Cardiac muscle cell (in vitro differentiated cells and primary cell): ENCODE measurements around the gene EFNA5. TPM values are rescaled to one million over a fixed set of nuclear protein-coding genes. Genes with fewer than 3 reads are reported as not detected.
"Not testable (repeated sequence)": the region's sequence is repeated elsewhere in the genome, so short reads cannot be mapped to it uniquely, and the experiment has no call there.

Experiments
- DNase-seq, 2 donors: peaks; one replicate each; pipeline versions ENCODE4 v3.0.0 to v3.0.0-alpha.2; 2010 to 2017; ENCODE audit warnings: low read depth in 1 of 2, low spot score in 1 of 2
- H3K27ac ChIP-seq: fragments of 200-600 bp; sonication (generic); 2 replicates; pipeline ENCODE4 v1.5.1; 2016
- H3K27me3 ChIP-seq: fragments of 200-600 bp; sonication (generic); 2 replicates; pipeline ENCODE4 v1.6.0; 2016; ENCODE audit warnings: control low read depth
- H3K36me3 ChIP-seq: fragments of 200-600 bp; sonication (generic); 2 replicates; pipeline ENCODE4 v1.5.1; 2016; ENCODE audit warnings: control low read depth
- H3K4me1 ChIP-seq: fragments of 200-600 bp; sonication (generic); 2 replicates; pipeline ENCODE4 v1.8.1; 2017; ENCODE audit warnings: low read depth, mild to moderate bottlenecking, mixed run types
- H3K4me3 ChIP-seq: fragments of 200-600 bp; sonication (generic); 2 replicates; pipeline ENCODE4 v1.5.1; 2016; ENCODE audit warnings: mild to moderate bottlenecking
- H3K9me3 ChIP-seq: fragments of 200-600 bp; sonication (generic); 2 replicates; pipeline ENCODE4 v1.5.1; 2017; ENCODE audit warnings: low read depth, mild to moderate bottlenecking, control low read depth
- polyA plus RNA-seq: library from polyadenylated mRNA; unstranded; fragments of >200 nt; fragmentation: Nextera tagmentation; extraction: Ambion mirVana; gene quantifications from 2 replicates; pipeline ENCODE4 v1.2.1, GENCODE V29; 2016
- total RNA-seq: library from RNA; depleted of rRNA; stranded (reverse); fragments of >200 nt; gene quantifications from 2 replicates; pipeline ENCODE4 v1.2.3, GENCODE V29; 2016
- TF ChIP-seq, protein P1 (sequence below): IDR thresholded peaks from 2 replicates; pipeline ENCODE4 v1.5.1; 2012; ENCODE audit warnings: low read depth, mild to moderate bottlenecking, low read length

Gene EFNA5
- total and polyA plus RNA-seq, 2 experiments from 2014 or later = 4.5 to 12.0 TPM

DNA sequence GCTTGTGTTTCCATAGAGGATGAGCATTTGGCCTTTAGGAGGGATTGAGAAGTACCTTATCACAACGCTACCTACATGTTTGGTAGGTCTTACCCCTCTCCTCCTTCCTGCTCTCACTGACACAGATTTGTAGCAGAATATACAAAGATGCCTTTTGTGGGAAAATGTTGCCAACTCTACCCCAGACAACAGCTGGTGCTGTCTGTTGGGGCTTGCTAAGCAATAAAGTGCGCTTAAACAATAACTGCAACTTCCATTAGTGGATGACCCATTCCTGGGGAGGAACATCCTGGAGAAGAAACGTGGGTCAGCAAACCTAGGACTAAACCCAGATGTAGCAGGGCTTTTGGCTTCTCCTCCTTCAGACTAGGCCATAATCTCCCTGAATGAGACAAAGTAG is 174.3 kb downstream of the EFNA5 start:
- Histone ChIP-seq H3K4me1 (no peaks in the 10 kb centered on the region), H3K27ac (no peak overlapping the region), H3K9me3 (no peaks in the 10 kb centered on the region), H3K4me3 (no peak overlapping the region), H3K36me3 (no peaks in the 10 kb centered on the region), H3K27me3 (no peaks in the 10 kb centered on the region)
- TF ChIP-seq, protein P1, sequence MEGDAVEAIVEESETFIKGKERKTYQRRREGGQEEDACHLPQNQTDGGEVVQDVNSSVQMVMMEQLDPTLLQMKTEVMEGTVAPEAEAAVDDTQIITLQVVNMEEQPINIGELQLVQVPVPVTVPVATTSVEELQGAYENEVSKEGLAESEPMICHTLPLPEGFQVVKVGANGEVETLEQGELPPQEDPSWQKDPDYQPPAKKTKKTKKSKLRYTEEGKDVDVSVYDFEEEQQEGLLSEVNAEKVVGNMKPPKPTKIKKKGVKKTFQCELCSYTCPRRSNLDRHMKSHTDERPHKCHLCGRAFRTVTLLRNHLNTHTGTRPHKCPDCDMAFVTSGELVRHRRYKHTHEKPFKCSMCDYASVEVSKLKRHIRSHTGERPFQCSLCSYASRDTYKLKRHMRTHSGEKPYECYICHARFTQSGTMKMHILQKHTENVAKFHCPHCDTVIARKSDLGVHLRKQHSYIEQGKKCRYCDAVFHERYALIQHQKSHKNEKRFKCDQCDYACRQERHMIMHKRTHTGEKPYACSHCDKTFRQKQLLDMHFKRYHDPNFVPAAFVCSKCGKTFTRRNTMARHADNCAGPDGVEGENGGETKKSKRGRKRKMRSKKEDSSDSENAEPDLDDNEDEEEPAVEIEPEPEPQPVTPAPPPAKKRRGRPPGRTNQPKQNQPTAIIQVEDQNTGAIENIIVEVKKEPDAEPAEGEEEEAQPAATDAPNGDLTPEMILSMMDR = no peak
- no peak for DNase-seq

- H3K9me3 ChIP-seq, H3K27ac ChIP-seq, H3K36me3 ChIP-seq, H3K4me1 ChIP-seq, H3K4me3 ChIP-seq, H3K27me3 ChIP-seq, DNase-seq: not testable (repeated sequence)
Observed at GRCh38 chr5:107494129-107494528, 176.6 kb downstream of the EFNA5 start.

GRCh38 chr5:107487056-107487542 is 183.6 kb downstream of the EFNA5 start:
- DNase-seq = peak in 1 of 2 donors; percentile 73
- no peak overlapping the region for H3K4me3 ChIP-seq
- no peaks in the 10 kb centered on the region for H3K9me3 ChIP-seq
- H3K27me3 ChIP-seq = no peaks in the 10 kb centered on the region
- H3K36me3 ChIP-seq = no peaks in the 10 kb centered on the region
- TF ChIP-seq, protein P1 = no peak
- no peaks in the 10 kb centered on the region for H3K4me1 ChIP-seq
- peak overlapping the region; percentile 2 for H3K27ac ChIP-seq

DNA sequence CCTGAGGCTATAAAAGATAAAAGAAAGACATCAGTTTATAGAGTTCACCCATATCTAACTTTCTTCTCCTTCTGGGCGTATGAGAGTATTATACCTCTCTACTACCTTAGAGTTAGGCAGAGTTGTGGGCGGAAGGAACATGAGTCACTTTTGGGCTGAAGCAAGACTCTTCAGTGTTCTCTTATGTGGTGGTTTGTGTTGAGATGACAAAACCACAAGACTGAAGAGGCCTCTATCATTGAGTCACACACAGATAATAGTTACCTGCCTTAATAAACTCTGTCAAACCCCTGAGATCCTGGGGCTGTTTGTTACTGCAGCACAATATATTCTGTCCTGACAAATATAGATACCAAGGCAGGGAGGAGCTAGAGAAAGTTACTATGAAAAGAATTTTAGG is 184.2 kb downstream of the EFNA5 start:
- H3K4me1 ChIP-seq = no peaks in the 10 kb centered on the region
- no peaks in the 10 kb centered on the region for H3K9me3 ChIP-seq
- H3K36me3 ChIP-seq = no peaks in the 10 kb centered on the region
- H3K27ac ChIP-seq = no peak overlapping the region
- H3K27me3 ChIP-seq = no peaks in the 10 kb centered on the region
- DNase-seq = peak in 1 of 2 donors; percentile 63
- TF ChIP-seq, protein P1 = no peak
- H3K4me3 ChIP-seq = no peak overlapping the region

DNA sequence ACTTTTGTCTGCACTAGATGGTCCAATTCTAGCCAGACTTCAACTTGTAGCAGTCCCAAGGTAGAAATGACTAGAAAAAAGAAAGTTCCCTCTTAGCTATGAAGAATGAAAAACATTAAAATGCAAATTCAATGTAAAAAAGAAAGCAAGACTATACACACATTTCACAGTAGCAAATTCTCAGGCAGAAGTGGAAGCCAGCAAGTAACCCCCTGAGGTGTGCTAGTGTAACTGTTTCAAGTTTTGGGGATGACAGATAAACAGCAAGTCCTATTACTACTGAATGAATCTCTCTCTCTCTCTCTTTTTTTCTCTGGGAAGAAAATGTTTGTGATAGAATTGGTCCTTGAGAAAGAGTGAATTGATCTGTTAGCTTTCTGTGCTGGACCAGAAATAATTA is 185.6 kb downstream of the EFNA5 start:
- Histone ChIP-seq H3K36me3 (no peaks in the 10 kb centered on the region), H3K4me1 (no peaks in the 10 kb centered on the region), H3K27ac (no peak overlapping the region), H3K9me3 (no peaks in the 10 kb centered on the region), H3K4me3 (no peak overlapping the region), H3K27me3 (no peaks in the 10 kb centered on the region)
- DNase-seq = no peak
- TF ChIP-seq, protein P1 = no peak

DNA sequence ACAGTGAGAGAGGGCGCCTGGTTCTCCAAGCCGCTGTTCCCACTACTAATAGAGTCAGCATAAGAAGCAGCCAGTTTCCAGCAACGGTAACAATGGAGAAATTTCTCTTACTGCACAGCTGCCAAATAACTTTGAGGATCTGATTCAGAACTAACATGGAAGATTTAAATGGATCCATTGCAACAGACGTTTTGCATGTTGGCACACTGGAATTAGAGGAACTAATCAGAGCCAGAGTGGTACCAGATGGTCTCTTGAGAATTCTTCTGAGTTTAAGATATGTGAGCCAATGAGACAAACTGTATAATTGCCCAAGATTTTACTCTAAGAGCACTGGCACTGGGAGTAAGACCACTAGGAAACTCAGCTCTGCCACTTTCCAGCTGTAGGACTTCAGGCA is 186.5 kb downstream of the EFNA5 start:
- H3K4me3 ChIP-seq = no peak overlapping the region
- no peaks in the 10 kb centered on the region for H3K27me3 ChIP-seq
- no peaks in the 10 kb centered on the region for H3K9me3 ChIP-seq
- no peak overlapping the region for H3K27ac ChIP-seq
- no peaks in the 10 kb centered on the region for H3K36me3 ChIP-seq
- peak in 1 of 2 donors; percentile 24 for DNase-seq
- no peaks in the 10 kb centered on the region for H3K4me1 ChIP-seq
- TF ChIP-seq, protein P1 = no peak
